GOT3 (cell line): Measurements from ENCODE around the gene AASDHPPT.
A peak's percentile ranks its signal among the peaks of the same experiment; 100 is the strongest.
"Not testable (repeated sequence)": the region's sequence is repeated elsewhere in the genome, so short reads cannot be mapped to it uniquely, and the experiment has no call there.

ENCODE experiments used
- DNase-seq: peaks from one replicate; lab custom pipeline; 2025; ENCODE audit warnings: mixed read lengths; lab: John Stamatoyannopoulos, UW

Gene AASDHPPT, protein sequence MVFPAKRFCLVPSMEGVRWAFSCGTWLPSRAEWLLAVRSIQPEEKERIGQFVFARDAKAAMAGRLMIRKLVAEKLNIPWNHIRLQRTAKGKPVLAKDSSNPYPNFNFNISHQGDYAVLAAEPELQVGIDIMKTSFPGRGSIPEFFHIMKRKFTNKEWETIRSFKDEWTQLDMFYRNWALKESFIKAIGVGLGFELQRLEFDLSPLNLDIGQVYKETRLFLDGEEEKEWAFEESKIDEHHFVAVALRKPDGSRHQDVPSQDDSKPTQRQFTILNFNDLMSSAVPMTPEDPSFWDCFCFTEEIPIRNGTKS

DNA sequence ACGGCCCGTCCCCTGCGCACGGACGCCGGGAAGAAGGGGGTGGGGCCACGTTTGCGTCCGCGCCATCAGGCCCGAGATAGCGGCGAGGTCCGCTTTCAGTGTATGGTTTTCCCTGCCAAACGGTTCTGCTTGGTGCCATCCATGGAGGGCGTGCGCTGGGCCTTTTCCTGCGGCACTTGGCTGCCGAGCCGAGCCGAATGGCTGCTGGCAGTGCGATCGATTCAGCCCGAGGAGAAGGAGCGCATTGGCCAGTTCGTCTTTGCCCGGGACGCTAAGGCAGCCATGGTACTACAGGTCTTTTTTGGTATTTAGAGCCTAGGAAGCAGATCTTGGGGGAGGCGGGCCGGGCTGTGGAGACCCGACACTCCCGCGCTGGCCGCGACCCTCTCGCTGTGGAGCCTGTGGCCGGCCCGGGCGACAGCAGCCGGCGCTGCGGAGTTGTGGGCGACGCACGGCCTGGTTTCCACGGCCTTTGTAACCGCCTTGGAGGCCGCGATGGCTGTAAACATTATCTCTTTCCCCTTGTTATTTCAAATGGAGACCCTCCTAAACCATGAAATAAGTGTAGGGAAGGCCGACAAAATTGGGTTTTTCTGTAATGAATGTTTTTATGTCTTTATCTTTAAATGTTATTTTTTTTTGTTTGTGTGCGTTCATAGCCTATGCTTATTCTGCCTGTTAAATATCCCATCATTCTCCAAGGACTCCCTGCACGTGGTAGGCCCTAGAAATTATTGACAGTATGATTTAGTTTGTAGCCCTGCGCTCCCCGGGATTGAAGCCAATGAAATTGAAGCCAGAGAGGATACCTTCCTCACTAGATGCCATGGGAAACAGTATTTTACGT is at the start of gene AASDHPPT:
AASDHPPT (plus strand) TSS at position 54 of the 847 bp plus-strand sequence; CDS start at position 103, 49 bp downstream.
- DNase-seq, result no peak

DNA sequence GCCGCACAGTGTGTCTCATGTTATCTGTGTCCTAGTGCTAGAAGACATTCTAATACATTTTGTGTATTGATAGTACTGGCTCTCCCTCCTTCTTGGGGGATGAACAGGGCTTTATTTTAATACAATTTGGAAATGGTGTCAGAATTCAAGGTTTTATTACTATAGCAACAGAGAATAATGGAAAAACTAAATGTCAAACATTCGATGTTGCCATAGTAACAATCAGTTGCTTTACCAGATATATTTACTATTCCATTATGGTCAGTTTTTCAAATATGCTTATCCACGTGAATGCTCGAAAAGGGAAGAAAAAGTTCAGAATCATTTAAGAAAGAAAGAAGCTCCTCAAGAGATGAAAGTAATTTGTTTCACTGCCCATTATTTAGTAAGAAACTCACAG is 46.9 kb upstream of the AASDHPPT start:
- DNase-seq, result no peak

DNA sequence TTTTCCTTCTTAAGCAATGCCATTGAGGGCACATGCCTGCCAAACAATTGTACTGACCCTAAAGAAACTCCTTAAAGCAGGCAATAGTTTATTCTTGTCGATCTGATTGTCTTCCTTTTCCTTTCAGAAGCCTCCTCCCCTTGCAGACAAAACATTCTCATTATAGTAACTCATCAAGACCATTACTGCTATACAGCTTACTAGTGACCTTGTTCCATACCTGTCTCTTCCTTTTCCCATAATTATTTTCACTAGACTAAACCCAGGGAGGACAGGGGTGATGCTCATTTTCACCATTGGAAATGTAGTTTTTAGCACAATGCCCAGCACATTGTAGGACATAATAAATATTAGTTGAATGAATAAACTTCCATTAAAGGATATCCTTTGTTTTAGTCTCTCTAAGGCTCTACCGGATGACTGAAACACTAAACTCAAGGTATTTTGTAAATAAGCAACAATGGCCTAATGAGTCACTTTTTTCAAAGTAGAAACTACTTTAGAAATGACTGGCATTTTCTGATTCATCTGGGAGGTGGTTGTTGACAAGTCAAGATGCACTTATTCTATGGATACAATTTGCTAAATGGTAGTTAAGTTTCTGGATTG is 46.2 kb upstream of the AASDHPPT start:
- no peak for DNase-seq

DNA sequence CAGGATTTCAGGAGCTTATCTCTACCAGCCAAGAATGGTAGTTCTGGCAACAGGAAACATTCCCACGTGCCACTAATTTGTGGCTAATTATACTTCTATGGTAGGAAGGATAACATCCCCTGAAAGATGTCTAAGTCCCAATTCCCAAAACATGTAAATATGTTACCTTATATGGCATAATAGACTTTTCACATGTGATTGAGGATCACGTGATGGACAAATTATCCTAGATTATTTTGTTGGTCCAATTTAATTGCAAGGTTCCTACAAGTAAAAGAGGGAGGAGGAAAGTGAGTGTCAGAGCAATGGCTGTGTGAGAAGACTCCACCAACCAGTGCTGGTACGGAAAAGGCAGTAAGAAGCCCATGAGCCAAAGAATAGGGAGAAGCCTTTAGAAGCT is 45.5 kb upstream of the AASDHPPT start:
- no peak for DNase-seq

DNA sequence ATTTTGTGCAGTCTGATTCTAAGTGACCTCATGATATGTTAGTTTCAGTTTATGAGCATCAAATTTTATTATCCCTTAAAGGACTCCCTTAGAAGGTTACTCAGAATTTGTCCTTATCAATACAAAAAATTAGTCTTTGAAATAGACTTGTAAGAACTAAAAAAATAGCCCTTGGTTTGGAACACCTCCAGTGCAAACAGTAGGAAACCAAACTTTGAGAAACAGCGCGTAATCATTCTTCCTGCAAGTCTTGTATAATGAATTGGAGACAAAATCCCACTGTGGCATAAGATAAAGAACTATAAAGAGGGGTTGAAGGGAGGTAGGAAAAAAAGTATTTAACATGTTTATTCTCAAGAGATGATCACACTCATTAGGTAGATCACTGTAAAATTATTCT is 44.6 kb upstream of the AASDHPPT start:
- DNase-seq, result no peak

DNA sequence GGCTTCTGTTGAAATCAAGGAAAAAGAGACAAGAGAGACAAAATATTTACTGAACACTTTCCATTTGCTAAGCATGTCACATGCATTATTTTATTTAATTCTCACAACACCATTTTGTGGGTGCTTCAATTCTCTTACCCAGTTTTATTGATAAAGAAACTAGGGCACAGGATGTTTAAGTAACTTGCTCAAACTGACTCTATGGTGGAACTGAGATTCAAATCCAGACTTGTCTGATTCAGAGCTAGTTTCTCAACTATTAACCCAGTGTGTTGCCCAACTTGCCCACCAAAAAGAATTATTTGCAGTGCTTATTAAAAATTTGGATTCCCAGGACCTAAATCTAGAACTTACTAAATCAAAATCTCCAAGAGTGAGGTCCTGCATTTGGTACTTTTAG is 33.9 kb upstream of the AASDHPPT start:
- no peak for DNase-seq

DNA sequence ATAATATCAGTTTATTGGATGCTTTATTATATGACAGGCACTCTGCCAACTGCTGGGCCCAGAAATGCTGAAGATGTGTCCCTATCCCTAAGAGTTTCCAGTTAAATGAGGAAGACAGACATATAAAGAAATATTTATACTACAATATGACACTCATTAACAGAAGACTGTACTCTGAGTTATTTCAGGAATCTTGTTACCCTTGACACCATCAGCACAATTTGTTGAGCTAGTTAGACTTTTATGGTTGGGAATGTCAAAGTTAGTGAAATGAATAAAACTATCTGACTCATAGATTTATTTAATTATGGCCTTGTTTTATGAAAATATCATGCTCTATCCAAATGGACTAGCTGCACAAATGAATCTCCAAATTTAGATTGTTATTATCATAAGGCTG is 29.8 kb upstream of the AASDHPPT start:
- no peak for DNase-seq

DNA sequence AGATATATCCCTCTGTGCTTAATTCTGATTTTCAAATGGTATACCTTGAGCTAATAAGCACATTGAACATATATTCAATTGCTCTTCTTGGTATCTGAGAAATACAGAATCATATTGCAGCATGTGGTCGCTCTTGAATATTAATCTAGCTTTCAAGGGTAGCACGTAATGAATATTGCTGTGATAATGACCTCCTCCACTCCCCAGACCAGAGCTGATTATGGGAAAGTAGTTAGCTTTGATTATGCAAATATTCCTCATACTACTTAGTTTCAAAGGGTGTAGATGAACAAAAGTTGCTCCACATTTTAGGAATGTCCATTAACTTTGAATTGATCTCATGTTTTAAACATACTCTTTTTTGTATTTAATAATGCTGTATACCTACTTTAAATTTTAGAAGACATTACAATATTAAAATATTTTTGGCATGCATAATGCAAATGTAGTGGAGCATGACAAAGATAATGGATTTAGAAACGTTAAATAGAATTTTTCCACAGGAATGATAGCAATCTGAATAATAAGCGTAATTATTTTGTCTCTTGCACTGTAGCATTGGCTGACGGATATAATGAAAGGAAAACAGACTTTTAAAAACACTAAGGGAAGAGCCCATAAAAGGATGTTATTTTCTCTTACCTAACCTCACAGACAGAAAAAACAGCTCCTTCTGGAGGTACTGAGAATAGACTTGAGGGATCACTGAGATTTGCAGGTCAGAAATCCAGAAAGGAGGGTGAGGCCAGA is 27.6 kb upstream of the AASDHPPT start:
- DNase-seq, result no peak

DNA sequence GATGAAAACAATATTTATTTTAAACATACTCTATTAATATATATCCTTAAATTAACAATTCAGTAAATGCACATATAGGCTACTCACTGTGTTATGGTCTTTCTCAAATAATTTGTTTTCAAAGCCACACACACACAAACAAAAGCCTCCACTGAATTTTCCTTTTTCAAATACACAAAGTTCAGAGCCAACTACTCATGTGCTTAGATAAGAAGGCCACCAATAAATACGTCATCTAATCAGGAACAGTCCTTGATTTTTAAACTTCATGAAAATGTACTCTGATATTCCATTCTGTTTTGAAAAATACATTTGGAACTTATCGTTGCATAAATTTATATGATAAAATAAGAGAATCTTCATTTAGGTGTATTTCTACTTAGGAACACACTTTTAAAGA is 26.4 kb upstream of the AASDHPPT start:
- DNase-seq, result no peak

DNA sequence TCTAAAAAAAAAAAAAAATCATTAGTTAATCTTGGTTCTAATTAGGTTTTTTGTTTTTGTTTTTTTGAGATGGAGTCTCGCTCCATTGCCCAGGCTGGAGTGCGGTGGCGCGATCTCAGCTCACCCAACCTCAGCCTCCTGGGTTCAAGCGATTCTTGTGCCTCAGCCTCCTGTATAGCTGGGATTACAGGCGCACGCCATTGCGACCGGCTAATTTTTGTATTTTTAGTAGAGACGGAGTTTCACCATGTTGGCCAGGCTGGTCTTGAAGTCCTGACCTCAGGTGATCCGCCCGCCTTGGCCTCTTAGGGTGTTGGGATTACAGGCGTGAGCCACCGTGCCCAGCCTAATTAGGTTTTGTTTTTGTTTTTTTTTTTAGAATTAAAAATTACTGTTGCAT is 19.1 kb upstream of the AASDHPPT start:
- DNase-seq, result not testable (repeated sequence)

DNA sequence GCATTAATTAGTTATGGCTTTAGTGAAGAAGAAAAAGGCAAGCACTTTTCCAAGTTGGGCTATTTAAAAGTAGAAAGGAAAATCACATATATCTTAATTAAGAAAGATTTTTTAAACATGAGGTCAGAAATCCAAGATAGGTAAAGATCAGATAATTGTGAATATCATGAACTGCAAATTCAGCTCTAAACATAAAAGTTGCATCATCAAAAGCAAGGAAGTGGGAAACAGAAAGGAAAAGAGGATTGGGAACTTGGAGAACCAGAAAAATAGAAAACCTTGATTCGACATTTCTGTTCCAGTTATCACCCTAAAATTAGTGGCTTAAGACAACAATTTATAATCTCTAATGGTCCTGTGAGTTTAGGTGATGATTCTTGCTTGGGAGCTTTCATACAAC is 17.8 kb upstream of the AASDHPPT start:
- DNase-seq, result no peak

DNA sequence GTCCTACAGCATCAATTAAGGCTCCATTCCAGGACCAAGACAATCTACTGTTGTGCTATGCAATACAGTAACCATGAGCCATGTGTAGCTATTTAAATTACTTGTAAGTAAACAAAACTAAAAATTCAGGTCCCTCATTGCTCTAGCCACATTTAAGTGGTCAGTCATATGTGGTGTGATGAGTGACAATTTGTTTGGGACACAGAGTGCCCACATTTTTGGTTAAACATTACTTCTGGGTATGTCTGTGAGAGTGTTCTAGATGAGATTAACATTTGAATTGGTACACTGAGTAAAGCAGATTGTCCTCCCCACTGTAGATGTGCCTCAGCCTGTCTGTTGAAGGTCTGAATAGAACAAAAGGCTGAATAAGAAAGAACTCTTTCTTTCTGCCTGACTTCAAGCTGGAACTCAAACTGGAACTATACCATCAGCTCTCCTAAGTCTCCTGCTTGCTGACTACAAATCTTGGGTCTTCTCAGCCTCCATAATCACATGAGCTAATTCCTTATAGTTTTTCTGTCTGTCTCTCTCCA is 16.1 kb upstream of the AASDHPPT start:
- no peak for DNase-seq

DNA sequence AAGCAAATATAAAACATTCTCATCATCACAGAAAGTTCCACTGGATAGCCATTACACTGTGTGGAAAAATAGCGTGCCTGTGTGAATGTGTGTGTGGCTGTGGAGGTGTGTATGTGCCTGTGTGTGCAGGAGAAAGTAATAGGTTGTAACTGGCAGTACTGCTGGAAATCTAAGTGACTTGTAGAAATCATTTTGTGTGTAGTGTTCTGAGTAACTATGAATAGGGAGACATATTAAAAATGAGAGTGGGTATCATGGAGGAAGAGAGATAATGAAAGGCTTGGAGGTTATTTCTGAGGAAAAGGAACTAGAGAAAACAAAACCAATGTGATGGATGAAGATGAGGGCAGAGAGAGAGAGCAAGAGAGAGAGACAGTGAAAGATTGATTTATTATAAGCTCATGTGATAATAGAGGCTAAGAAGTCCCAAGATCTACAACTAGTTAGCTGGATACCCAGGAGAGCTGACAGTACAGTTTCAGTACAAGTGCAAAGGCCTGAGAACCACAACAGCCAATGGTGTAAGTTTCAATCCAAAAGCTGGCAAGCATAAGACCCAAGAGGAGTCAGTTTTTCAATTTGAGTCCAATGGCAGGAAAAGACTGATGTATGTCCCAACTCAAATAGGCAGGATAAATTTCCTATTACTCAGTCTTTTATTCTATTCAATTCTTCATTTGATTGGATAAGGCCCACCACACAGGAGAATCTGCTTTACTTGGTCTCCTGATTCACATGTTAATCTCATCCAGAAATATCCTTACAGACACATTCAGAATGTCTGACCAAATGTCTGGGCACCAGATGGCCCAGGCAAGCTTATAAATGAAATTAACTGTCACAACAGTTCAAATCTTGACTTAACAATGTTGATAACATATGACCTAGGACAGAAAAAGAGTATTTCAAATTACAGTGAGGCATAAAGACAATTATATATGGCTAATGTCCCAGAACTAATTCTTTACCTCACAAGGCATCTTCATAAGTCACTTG is 15.2 kb upstream of the AASDHPPT start:
- no peak for DNase-seq

DNA sequence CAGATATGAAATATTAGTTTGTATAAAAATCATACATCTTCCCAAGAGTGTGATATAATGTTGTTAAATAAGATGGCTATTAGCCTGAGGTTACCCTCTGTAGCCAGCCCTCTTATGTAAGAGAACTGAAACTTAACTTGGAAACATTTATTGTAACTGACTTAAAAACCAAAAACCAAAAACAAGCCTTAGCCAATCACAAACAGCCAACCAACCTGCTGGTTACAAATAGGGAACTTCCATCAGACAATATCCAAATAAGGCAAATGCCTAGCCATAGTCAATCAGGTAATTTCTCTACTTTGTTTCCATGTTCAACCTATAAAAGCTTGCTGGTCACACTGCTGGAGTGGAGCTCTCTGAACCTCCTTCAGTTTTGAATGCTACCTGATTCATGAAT is 14.5 kb upstream of the AASDHPPT start:
- no peak for DNase-seq

DNA sequence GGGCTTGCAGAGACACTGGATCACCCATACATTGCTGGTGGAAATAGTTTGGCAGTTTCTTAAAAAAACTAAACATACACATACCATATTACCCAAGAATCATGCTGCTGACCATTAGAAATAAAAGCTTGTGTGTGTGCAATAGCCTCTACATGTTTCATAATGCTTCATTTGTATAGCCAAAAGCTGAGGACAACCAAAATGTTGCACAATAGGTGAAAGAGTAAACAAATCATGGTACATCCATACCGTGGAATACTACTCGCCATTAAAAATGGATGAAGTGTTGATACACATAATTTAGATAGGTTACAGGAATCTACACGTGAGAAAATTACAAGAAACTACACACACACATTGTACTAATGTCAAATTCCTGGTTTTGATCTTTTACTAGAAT is 6.9 kb upstream of the AASDHPPT start:
- DNase-seq, result no peak

DNA sequence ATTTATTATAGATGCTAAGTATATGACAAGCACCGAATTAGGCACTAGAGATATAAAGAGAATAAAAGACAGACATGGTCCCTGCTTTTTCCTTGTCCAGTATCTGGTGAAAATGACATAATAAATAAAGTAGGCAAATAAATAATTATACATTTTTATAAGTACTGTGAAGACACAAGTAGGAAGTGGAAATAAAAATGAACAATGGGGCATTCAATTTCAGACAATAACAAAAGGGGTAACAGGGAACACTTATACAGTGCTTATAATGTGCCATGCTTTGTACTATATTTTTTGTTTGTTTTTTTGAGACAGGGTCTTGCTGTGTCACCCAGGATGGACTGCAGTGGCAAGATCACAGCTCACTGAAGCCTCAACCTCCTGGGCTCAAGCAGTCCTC is 4.7 kb upstream of the AASDHPPT start:
- DNase-seq, result no peak

DNA sequence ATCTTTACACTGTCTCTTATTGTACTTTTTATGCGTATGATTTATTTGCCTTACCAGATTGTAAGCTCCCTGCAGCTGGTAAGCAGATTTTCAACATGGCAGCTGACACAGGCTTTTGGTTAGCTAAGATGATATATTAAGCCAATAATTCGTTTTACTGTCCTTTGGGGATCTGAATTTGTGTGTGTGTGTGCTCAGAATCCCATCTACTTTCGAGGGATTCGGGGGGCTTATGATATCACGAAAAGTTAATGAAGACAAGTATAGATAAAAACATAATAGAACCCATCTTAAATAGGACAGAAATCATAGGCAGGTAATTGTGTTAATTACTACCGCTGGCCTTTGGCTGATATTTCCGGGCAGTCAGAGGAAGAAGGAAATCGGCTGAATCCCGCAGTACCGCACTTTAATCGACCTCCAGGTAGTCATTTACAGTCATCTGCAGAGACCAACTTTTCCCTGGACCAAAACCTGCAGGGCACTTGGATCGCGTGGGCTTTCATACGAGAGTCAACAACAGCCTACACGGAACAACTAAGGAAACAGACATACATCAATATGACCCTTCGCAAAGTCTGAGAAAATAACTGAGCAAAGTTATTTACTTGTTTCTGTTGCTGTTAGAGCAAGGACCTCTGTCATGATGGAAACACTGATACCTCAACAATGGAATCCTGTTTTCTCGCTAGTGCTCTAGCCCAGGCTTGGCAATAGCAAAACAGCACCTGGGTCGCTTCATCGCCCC is 1.1 kb upstream of the AASDHPPT start:
- no peak for DNase-seq

DNA sequence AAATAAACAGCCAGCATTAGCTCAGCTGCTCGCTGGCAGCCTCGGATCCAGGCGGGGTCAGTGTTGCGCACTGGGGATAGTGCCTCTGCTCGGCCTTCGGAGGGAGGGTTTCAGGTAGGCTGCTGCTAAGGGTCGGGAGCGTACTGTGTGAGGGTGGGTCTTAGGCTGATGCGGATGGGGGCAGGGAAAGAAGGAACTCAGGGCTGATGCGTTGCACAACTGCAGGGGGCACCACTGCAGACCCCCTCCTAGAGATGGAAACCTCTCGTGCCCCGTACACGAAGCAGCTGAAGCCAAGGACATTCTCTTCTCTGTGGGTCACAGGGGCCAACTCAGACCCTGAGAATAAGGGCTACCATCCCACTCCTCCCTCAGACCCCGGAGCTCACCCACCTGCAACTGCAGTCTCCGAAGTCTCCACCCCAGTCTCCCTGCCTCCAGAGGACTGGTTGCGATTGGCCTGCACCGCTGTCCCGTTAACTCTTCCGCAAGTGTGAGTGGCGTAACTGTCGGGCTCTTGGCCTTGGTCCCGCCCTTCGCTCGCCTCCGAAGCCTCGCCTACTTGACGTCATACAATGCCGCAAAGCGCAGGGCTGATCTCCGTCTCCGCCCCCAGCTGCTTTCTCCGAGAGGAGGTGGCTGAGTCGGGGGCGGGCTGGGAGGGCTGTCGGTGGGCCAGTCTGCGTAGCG is 398 bp upstream of the AASDHPPT start, which contains the start of gene KBTBD3:
KBTBD3 (minus strand) TSS at position 429 of the 690 bp plus-strand sequence. CDS start 18,250 bp downstream, outside the sequence.
- peak; percentile 76 for DNase-seq

DNA sequence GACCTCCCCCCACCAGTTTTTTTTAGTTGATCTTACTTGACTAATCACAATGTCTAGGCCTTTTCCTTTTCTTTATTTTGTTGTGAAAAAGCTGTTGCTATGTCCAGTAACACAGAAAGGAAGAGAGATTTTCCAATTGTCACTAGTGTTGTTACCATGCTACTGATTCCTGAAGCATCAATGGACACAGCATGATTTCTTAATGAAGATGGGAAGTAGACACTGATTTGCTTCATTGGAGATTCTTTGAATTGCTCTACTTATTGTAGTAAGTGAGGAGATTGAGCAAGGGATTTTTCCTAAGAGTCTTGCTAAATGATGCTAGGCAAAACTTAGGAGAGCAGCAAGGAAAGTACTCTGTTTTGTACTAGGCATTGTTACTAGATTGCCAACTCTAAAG is 4.6 kb downstream of the AASDHPPT start:
- DNase-seq, result no peak
